Stimulated activated naive CD4-positive, alpha-beta T cell treated with Interleukin-2 at 50 U/mL for 16 hours (primary cell): Measurements from ENCODE around the gene SEMA4D.

ENCODE experiments used
- DNase-seq: peaks from one replicate; lab custom pipeline; 2025; lab: John Stamatoyannopoulos, UW

SEMA4D gene

GRCh38 chr9:89500008-89500407 lies 2.1 kb upstream of the SEMA4D start:
- DNase-seq = no peak

DNA sequence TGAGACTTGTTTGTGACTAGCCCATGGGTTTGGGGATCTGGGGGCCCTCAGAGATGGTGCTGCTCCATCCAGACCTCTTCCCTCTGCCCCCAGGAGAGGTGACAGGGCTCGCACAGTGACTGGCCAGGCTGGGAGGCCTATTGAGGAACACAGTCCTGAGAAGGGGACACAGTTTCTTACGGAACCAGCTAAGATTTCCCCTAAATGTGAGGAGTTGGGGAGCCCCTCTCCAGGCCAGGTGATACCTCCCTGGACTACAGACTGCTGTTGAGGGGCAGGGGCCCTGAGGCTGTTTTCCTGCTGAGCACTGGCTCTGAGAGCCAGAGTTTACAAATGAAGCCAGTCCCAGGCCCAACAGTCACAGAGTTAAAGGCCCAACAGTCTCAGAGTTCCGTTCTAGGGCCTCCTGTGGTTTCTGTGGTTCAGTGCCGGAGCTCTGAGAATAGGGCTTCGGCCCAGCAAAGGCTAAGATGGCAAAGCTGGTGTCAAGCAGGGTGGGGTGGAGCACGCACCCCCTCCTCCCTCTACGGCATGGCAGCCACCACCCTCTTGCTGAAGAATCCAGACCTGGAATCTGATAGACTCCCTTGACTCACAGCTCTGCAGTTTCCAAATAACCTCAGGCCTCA lies 1.1 kb upstream of the SEMA4D start:
- no peak for DNase-seq

- DNase-seq = no peak
Measured at GRCh38 chr9:89497257-89497963, 503 bp downstream of the SEMA4D start.

GRCh38 chr9:89496645-89497256 lies 1.2 kb downstream of the SEMA4D start:
- DNase-seq = no peak

GRCh38 chr9:89495824-89496560 lies 1.9 kb downstream of the SEMA4D start:
- no peak for DNase-seq

DNA sequence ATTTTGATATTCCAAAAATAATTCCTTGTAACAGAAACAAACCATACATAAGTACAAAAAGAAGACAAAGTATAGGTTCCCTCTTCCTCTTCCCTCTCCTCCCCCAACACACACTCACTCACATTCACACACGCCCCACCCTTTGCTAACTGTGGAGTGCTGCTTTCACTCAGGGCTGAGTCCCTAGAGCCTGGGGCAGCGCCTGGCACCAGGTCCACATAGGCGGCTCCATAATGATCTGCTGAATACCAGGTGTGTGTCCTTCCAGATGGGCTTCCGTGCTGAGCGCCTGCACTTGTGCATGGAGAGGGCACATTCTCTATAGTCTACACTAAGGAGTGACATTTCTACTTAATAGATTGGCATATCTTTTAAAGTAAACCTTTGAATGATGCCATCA lies 3.7 kb downstream of the SEMA4D start:
- no peak for DNase-seq

- no peak for DNase-seq
Measured at GRCh38 chr9:89493671-89494070, 4.2 kb downstream of the SEMA4D start.

- DNase-seq = no peak
Measured at GRCh38 chr9:89493181-89493580, 4.7 kb downstream of the SEMA4D start.

- no peak for DNase-seq
Measured at GRCh38 chr9:89492586-89492985, 5.3 kb downstream of the SEMA4D start.

- DNase-seq = peak; percentile 34
Measured at GRCh38 chr9:89491694-89492093, 6.2 kb downstream of the SEMA4D start.

- DNase-seq = no peak
Measured at GRCh38 chr9:89489548-89490530, 8.1 kb downstream of the SEMA4D start.

DNA sequence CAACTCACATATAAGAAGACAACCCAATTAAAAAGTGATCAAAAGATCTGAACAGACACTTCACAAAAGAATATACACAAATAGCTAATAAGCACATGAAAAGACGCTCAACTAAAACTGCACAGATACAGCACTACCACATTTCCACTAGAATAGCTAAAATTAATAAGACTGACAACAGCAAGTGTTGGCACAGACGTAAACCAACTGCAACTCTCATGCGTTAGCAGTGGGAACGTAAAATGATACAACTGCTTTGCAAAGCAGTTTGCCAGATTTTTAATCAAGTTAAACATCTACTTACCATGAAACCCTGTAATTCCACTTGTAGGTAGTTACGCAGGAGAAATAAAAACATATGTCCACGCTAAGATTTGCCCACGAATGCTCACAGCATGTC lies 9.0 kb downstream of the SEMA4D start:
- DNase-seq = no peak

DNA sequence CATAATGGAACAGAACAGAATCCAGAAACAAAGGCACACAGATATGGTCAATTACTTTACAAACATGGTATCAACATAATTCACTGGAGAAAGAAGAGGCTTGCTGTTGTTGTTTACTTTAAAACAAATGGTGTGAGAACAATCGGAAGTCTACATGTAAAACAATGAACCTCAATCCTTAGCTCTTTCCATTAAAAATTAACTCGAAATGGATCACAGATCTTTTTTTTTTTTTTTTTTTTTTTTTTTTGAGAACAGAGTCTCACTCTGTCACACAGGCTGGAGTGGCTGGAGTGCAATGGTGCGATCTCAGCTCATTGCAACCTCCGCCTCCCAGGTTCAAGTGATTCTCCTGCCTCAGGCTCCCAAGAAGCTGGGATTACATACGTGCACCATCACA lies 9.8 kb downstream of the SEMA4D start:
- DNase-seq = no peak

DNA sequence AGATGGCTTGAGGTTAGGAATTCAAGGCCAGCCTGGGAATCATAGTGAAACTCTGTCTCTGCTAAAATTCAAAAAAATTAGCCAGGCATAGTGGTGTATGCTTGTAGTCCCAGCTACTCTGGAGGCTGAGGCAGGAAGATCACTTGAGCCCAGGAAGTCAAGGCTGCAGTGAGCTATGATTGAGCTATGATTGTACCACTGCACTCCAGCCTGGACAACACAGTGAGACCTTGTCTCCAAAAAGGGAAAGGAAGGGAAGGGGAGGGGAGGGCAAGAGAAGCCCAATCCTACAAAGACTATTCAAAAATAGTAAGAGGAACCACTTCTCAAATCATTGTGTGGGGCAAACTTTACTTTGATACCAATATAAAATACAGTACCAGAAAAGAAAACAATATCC lies 11.2 kb downstream of the SEMA4D start:
- no peak for DNase-seq

DNA sequence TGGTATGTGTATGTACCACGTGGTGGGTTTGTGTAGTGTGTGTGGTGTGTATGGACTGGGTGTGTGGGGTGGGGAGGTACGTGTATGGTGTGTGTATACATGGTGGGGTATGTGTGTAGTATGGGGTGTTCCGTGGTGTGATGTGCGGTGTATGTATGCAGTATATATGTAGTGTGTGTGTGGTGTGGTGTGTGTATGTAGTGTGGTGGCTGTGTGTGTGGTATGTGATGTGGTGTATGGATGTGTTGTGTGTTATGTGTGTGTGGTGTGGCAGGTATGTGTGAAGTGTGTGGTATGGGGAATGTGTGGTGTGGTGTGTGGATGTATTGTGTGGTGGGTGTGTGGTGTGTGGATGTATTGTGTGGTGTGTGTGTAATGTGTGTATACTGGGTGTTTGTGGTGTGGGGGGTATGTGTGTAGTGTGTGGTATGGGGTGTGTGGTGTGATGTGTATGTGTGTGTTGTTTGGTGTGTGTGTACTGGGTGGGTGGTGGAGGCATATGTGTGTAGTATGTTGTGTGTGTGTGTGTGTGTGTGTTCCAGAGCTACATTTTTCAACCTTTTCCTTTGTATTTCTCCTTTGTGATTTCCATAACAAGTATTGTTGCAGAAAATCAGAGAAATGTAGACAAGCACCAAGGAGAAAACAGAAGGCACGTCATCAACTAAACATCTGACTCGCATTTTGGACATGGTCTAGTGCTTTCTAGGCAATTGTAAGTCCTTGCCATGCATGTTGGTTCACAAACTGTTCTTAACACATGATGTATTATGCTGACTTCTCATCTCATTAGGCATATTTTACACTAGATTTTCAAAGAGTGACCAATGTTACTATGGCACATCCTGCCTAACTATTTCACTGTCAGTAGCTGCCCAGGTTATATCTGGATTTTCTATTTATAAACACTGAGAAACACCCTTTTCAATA lies 13.2 kb downstream of the SEMA4D start:
- no peak for DNase-seq

DNA sequence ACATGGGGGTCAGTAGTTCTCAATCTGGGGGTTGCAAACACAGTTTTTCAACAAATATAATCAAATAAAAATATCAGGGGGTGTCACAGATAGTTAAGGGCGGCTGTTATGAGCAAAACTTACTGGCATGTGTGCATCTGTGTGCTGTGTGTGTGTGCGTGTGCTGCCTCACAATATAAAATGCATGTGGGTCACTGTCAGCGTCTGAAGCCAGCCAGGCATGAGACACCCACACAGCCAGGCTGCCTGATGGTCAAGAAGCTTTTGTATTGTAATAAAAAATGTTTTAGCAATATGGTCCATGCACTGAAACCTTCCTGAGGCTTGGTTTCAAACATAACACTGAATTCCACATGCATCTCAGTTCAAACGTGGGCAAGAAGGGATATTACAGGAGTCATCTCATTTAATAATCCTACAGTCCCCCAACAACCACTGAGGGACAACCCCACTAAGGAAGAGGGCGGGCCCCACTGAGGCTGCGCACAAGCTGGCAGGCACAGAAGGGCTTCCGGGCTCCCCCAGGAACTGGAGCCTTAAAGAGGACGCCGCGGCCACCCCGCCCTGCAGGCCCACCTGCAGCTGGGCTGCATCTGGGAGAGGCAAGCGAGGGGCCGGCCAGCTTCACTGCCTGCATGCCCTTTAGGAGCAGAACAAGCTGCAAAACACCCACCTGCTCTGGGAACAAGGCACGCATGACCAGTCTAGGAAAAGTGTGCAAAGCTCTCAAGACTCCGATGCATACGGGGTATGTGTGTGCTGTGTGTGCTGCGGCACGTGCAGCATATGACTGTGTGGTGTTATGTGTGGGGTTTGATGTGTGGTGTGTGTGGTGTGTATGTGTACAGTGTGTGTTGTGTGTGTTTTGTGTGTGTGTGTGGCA lies 14.1 kb downstream of the SEMA4D start:
- peak; percentile 60 for DNase-seq

GRCh38 chr9:89482901-89483361 lies 15.0 kb downstream of the SEMA4D start:
- DNase-seq = no peak

DNA sequence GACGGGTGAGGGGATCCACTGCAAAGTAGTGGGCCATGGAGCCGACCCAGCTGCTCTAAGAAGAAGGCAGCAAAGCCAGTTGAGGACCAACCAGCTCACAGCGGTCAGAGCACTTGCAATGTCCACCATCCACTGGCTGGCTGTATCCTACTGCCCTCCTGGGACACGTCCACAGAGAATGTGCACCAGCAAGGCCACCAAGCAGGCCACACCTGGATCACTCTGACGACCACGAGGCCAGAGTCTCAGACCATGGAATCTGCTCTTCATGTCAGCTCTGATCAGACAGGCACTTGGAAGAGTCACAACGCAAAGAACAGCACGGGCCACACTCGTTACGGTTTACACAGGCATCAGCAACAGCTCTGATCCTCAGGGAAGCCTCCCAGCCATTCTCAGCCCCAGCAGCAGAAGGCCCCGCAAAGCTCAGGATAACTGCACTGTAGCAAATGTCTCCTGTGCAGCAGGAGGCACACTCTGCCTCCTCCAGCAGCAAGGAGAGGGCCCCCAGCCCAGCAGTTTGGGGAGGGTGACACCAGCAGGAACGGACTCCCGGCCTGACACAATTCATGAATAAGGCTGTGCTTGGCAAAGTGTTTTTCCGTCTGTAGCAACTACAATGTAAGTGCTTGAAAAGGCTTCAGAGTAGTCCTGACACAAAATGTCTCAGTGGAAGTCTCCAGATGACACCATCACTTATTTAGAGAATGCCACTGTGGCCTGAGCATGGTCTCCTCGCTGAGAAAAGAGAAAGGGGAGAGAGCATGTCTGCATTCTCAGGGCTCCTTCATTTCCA lies 15.7 kb downstream of the SEMA4D start:
- no peak for DNase-seq

DNA sequence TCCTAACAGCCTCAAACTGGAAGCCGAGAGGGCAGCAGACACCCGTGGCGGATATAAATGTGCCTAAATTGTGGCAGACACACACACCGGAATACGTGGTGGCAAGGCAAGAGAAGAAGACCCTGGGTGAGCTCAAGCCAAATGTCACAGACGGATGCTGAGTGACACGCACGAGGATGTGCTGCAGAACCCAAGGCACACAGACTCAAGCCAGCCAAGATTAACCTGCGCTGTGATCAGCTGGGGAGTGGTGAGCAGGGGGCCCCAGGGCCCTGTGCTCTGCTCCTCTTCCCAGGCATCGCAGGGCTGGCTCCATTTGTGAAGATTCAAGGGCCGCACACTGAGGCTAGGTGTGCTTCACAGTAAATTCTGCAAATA lies 16.4 kb downstream of the SEMA4D start:
- no peak for DNase-seq
